ENCODE results near the gene RAPH1.

The RAPH1 gene

DNA sequence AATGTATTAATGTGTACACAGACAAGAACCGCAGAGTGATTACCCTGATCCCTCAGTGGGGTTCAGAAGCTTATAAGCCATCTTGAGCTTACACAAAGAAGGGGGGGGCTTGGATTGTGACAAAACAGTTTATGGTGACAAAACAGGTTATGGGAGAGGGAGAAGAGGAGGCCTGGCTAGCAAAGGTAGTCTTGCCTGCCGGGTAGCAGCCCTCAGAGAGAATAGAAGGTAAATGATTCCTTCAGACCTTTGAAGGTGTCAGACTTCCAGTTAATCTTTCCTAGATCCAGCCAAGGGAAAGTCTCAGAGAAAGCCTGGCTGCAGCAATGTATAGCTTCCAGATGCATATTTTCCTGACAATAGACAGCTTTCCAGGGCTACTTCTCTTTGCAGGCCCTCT is 44.6 kb upstream of the RAPH1 start:
- TF ChIP-seq, protein P1, sequence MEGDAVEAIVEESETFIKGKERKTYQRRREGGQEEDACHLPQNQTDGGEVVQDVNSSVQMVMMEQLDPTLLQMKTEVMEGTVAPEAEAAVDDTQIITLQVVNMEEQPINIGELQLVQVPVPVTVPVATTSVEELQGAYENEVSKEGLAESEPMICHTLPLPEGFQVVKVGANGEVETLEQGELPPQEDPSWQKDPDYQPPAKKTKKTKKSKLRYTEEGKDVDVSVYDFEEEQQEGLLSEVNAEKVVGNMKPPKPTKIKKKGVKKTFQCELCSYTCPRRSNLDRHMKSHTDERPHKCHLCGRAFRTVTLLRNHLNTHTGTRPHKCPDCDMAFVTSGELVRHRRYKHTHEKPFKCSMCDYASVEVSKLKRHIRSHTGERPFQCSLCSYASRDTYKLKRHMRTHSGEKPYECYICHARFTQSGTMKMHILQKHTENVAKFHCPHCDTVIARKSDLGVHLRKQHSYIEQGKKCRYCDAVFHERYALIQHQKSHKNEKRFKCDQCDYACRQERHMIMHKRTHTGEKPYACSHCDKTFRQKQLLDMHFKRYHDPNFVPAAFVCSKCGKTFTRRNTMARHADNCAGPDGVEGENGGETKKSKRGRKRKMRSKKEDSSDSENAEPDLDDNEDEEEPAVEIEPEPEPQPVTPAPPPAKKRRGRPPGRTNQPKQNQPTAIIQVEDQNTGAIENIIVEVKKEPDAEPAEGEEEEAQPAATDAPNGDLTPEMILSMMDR (IDR thresholded peaks at IDR 0.05; ENCODE audit: insufficient read depth, missing control alignments), result no peak
- no peak for DNase-seq (ENCODE audit: insufficient read length, low spot score)
- no peak for FAIRE-seq

DNA sequence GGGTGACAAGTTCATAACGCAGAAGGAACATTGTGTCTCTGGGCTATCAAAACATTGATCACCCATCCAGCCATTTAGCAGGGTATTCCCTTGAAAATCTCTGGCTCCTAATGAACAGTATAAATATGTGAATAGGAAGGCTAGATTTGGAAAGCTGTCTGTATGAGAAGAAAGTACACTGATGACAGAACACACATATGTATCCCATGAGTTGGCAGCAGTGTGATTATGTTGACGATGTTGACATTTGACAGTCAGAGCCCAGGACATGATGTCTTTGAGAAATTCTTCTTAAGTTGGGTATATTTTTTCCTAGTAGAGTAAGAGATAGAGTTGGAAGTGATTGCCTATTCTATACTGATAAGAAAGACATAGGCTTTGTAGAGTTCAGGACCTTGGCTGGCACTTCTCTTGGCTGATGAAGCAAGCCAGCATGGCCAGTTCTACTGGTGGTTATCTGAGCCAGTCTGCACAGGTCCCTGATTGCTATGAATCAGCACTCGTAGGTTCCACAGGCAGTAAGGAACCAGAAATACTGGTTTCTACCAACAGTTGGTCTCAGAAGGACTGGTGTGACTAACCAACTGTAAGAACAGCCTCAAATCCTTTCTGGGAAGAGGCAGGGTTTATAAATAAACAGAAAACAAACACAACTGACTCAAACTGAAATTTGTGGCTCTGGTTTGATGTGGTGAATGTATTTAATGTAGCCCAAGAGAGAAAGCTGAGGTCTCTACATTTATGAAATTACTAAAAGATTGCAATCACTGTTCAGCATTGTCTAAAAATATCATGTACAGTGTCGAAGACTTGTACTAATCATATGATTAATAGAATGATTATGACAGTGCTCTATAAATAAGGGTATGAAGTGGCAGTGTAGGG is 43.9 kb upstream of the RAPH1 start:
- no peak for FAIRE-seq
- TF ChIP-seq, protein P1 (IDR thresholded peaks at IDR 0.05; ENCODE audit: insufficient read depth, missing control alignments), result no peak

DNA sequence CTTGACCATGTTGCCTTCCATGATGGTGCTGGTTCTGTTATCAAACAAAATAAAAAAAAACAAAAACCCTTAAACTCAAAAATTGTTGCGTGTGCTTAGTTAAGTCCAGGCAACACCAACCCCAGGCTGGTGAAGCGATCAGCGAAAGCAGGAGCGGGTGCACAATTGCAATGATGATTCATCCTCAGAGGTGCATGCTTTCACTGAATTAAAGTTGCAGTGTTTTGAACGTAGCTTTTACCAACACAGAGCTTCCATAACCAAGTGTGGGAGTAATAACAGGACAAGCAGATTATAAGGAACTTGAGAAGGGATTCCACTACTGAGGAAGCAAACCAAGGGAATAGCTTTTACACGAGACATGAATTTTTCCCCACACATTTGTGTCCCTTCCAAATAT is 39.7 kb upstream of the RAPH1 start:
- FAIRE-seq (no peak), DNase-seq (ENCODE audit: insufficient read length, low spot score) (no peak)
- TF ChIP-seq, protein P1 (IDR thresholded peaks at IDR 0.05; ENCODE audit: insufficient read depth, missing control alignments), result no peak

More for the DNA sequence above, 43.9 kb upstream of the RAPH1 start:
- no peak for DNase-seq (ENCODE audit: insufficient read length, low spot score)

DNA sequence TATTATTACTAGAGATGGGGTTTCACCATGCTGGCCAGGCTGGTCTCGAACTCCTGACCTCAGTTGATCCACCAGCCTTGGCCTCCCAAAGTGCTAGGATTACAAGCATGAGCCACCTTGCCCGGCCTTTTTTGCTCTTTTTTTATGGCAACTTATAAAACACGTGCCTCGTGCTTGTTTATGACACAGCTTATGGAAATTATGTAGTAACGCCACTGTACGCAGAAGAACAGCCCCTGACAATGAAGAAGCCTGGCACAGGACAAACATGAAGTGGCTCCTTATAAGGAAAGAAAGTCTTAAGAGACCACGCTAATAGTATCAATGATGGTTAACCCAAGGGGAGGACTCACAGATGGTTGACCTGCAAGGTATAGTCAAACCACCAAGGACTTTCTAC is 37.2 kb upstream of the RAPH1 start:
- TF ChIP-seq, protein P1 (IDR thresholded peaks at IDR 0.05; ENCODE audit: insufficient read depth, missing control alignments), result no peak
- DNase-seq (ENCODE audit: insufficient read length, low spot score), result no peak
- no peak for FAIRE-seq

DNA sequence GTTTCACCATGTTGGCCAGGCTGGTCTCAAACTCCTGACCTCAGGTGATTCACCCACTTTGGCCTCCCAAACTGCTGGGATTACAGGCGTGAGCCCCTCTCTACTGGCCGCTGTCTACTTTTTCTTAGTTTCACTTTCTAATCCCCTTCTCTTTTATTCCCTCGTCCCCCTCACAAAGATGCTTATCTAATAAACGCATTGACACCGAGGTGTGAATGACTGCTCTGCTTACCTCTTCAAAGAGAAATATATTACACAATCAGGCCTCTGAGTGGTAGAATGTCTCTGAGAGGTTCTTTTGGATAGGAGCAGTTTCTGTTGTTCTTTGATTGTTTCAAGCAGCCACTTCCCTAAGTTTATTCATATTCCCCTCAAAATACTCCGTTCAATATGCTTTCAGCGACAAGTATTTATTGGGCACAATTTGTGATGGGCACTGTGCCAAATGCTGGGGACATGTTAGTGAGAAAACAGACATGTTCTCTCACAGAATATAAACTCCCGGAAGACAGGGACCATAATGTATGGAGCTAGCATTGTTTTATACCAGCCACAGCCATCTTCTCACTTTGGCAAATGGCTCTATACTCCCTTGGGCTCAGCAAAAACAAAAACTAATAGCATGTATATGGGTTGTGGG is 34.7 kb upstream of the RAPH1 start:
- DNase-seq (ENCODE audit: insufficient read length, low spot score), result no peak
- no peak for FAIRE-seq
- TF ChIP-seq, protein P1 (IDR thresholded peaks at IDR 0.05; ENCODE audit: insufficient read depth, missing control alignments), result no peak

DNA sequence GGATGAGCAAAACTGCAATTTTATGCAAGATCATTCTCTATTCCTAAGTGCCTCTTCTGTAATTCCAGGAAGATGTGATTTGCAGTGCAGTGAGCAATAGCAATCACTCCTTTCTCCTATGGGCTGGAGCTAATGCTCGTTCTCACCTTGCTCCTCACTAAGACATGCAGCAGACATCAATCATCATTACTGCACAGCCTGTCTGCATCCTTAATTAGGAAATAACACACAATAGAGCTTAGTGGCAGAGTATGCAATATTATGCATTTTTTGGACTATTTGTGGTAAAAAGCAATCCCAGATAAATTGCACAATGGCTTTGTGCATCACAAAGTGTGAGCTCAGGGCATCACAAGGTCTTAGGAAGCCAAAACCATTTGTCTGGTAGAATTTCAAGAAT is 32.6 kb upstream of the RAPH1 start:
- TF ChIP-seq, protein P1 (IDR thresholded peaks at IDR 0.05; ENCODE audit: insufficient read depth, missing control alignments), result no peak
- FAIRE-seq (no peak), DNase-seq (ENCODE audit: insufficient read length, low spot score) (no peak)

DNA sequence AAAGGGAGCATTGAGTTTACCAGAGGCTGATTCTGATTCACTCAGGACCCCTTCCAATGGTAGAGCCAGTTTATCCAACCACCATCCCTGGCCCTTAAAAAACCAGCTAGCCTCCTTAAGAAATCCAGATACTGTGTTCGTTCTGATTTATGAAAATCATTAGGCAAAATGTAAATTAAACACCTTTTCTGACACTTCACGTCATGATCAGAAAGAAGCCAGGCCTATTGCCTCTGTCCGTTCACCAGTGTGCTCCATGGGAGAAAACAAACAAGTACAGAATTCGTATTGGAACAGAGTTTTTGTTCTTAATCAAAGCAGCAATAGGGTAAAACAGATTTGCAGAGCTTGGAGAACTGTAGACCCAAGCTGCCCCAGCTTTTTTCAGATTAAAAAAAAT is 31.1 kb upstream of the RAPH1 start:
- DNase-seq (ENCODE audit: insufficient read length, low spot score) (no peak), FAIRE-seq (no peak)
- TF ChIP-seq, protein P1 (IDR thresholded peaks at IDR 0.05; ENCODE audit: insufficient read depth, missing control alignments), result no peak

Data from D721Med (cell line).